Measurements from ENCODE around the gene KIF26A. TPM values are rescaled to one million over a fixed set of nuclear protein-coding genes. Genes with fewer than 3 reads are reported as not detected.
"Not testable (repeated sequence)": the region's sequence is repeated elsewhere in the genome, so short reads cannot be mapped to it uniquely, and the experiment has no call there.

The KIF26A gene
- total RNA-seq, 1 donor from 2014 or later, result 6.3 TPM

- H3K27ac ChIP-seq (ENCODE audit: low read depth, low read length), result no peak overlapping the region
- H3K27me3 ChIP-seq (ENCODE audit: control insufficient read depth in 3 of 3, insufficient read depth in 3 of 3, low read length in 3 of 3), result peaks cover 38 to 50% (median 45%) of the 10 kb centered on the region in 3 donors
- H3K9me3 ChIP-seq (ENCODE audit: control insufficient read depth in 3 of 3, low read length in 3 of 3), result no peaks in the 10 kb centered on the region
- H3K4me1 ChIP-seq (ENCODE audit: control insufficient read depth in 3 of 3, insufficient read depth in 3 of 3, low read length in 3 of 3), result peaks cover 0 to 2% (median 0%) of the 10 kb centered on the region in 3 donors
- no peaks in the 10 kb centered on the region for H3K36me3 ChIP-seq (ENCODE audit: control insufficient read depth in 3 of 3, insufficient read depth in 3 of 3, low read length in 3 of 3)
- no peak overlapping the region for H3K4me3 ChIP-seq (ENCODE audit: low read length in 3 of 3)
- H3K9ac ChIP-seq (ENCODE audit: low read depth in 1 of 3, low read length in 3 of 3), result no peak overlapping the region
These were observed 86.3 kb downstream of the KIF26A start for GRCh38 chr14:104224506-104225277.

- not testable (repeated sequence) for H3K4me1 ChIP-seq (ENCODE audit: control insufficient read depth in 3 of 3, insufficient read depth in 3 of 3, low read length in 3 of 3); H3K4me3 ChIP-seq (ENCODE audit: low read length in 3 of 3); H3K36me3 ChIP-seq (ENCODE audit: control insufficient read depth in 3 of 3, insufficient read depth in 3 of 3, low read length in 3 of 3); H3K27ac ChIP-seq (ENCODE audit: low read depth, low read length); H3K9ac ChIP-seq (ENCODE audit: low read depth in 1 of 3, low read length in 3 of 3); H3K9me3 ChIP-seq (ENCODE audit: control insufficient read depth in 3 of 3, low read length in 3 of 3)
- peaks cover 33 to 47% (median 38%) of the 10 kb centered on the region in 3 donors for H3K27me3 ChIP-seq (ENCODE audit: control insufficient read depth in 3 of 3, insufficient read depth in 3 of 3, low read length in 3 of 3)
These were observed 87.1 kb downstream of the KIF26A start for GRCh38 chr14:104225278-104226190.

DNA sequence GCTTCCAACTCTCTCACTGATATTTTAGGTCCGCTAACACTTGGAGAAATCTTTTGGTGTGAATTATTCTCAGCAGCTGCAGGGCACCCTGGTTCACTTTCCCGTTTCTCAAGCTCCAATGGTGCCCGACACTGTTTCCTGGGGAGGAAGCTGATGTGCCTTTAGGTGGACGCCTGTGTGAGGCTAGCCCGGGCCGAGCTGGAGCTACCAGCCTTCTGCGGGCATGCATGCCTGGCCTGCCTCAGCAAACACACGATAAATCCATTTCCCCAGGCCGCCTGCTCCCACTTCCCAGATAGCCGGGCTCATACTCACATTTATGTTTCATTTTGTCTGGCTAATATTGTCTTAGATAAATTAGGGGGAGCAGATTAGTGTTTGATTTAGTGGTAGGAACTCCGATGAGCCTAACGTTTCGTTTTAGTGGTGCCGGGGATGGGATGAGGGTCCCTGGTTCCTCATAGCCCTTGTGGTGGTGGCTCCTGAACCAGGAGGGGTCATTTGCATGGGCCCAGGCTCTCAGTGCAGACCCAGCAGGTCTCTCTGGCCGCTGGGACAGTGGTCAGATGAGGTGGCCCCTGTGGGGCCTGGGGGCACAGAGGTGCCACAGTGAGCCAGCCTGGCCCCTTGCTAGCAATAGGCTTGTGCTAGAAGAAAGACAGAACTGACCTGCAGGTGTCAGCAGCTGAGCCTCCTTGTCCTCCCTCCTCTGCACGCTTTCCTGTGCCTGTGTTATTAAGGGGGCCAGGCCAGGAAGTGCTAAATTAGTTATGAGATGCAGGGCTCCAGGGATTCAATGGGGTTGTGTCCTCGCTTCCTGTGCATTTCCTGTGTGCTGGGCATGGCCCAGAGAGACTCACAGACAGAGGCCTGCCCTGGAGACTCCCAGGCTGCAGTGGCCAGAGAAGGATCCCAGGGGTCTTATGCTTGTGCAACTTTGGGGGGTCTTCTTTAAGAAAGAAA, 88.3 kb downstream of the KIF26A start:
- Histone ChIP-seq H3K4me3 (ENCODE audit: low read length in 3 of 3) (no peak overlapping the region), H3K27me3 (ENCODE audit: control insufficient read depth in 3 of 3, insufficient read depth in 3 of 3, low read length in 3 of 3) (peaks cover 23 to 35% (median 27%) of the 10 kb centered on the region in 3 donors), H3K4me1 (ENCODE audit: control insufficient read depth in 3 of 3, insufficient read depth in 3 of 3, low read length in 3 of 3) (peaks cover 0 to 2% (median 0%) of the 10 kb centered on the region in 3 donors), H3K9ac (ENCODE audit: low read depth in 1 of 3, low read length in 3 of 3) (no peak overlapping the region), H3K9me3 (ENCODE audit: control insufficient read depth in 3 of 3, low read length in 3 of 3) (no peaks in the 10 kb centered on the region), H3K36me3 (ENCODE audit: control insufficient read depth in 3 of 3, insufficient read depth in 3 of 3, low read length in 3 of 3) (no peaks in the 10 kb centered on the region), H3K27ac (ENCODE audit: low read depth, low read length) (no peak overlapping the region)

DNA sequence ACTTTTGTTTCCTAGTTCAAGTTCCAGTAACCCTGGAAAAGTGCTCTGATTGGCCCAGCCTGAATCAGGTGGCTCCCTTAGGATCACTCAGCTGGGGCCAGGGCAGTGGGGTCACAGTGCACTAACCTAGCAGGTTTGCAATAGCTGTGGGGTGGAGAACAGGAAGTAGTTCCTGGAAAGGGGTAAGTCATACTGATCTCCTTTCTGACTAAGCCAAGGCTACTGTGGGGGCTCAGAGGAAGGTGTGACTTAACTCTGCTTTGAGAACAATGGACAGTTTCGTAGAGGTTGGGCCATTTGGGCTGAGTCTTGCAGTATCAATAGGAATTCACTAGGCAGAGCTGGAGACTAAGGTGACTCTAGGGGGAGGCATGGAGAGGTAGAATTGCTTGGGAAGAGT, 89.4 kb downstream of the KIF26A start:
- H3K9ac ChIP-seq (ENCODE audit: low read depth in 1 of 3, low read length in 3 of 3), result no peak overlapping the region
- H3K36me3 ChIP-seq (ENCODE audit: control insufficient read depth in 3 of 3, insufficient read depth in 3 of 3, low read length in 3 of 3), result no peaks in the 10 kb centered on the region
- H3K9me3 ChIP-seq (ENCODE audit: control insufficient read depth in 3 of 3, low read length in 3 of 3), result peaks cover 0 to 4% (median 3%) of the 10 kb centered on the region in 3 donors
- peaks cover 12 to 24% (median 18%) of the 10 kb centered on the region in 3 donors for H3K27me3 ChIP-seq (ENCODE audit: control insufficient read depth in 3 of 3, insufficient read depth in 3 of 3, low read length in 3 of 3)
- H3K4me3 ChIP-seq (ENCODE audit: low read length in 3 of 3), result no peak overlapping the region
- H3K4me1 ChIP-seq (ENCODE audit: control insufficient read depth in 3 of 3, insufficient read depth in 3 of 3, low read length in 3 of 3), result peaks cover 0 to 1% (median 0%) of the 10 kb centered on the region in 3 donors
- H3K27ac ChIP-seq (ENCODE audit: low read depth, low read length), result no peak overlapping the region

- Histone ChIP-seq H3K9ac (ENCODE audit: low read depth in 1 of 3, low read length in 3 of 3) (no peak overlapping the region), H3K4me1 (ENCODE audit: control insufficient read depth in 3 of 3, insufficient read depth in 3 of 3, low read length in 3 of 3) (no peaks in the 10 kb centered on the region), H3K9me3 (ENCODE audit: control insufficient read depth in 3 of 3, low read length in 3 of 3) (peaks cover 0 to 6% (median 3%) of the 10 kb centered on the region in 3 donors), H3K36me3 (ENCODE audit: control insufficient read depth in 3 of 3, insufficient read depth in 3 of 3, low read length in 3 of 3) (no peaks in the 10 kb centered on the region), H3K4me3 (ENCODE audit: low read length in 3 of 3) (no peak overlapping the region), H3K27ac (ENCODE audit: low read depth, low read length) (no peak overlapping the region), H3K27me3 (ENCODE audit: control insufficient read depth in 3 of 3, insufficient read depth in 3 of 3, low read length in 3 of 3) (peaks cover 11 to 21% (median 17%) of the 10 kb centered on the region in 3 donors)
These were observed 89.8 kb downstream of the KIF26A start for GRCh38 chr14:104228221-104228620.

- Histone ChIP-seq H3K9ac (ENCODE audit: low read depth in 1 of 3, low read length in 3 of 3) (no peak overlapping the region), H3K9me3 (ENCODE audit: control insufficient read depth in 3 of 3, low read length in 3 of 3) (peaks cover under 1 to 6% (median 3%) of the 10 kb centered on the region in 3 donors), H3K4me3 (ENCODE audit: low read length in 3 of 3) (no peak overlapping the region), H3K36me3 (ENCODE audit: control insufficient read depth in 3 of 3, insufficient read depth in 3 of 3, low read length in 3 of 3) (no peaks in the 10 kb centered on the region), H3K27me3 (ENCODE audit: control insufficient read depth in 3 of 3, insufficient read depth in 3 of 3, low read length in 3 of 3) (peaks cover 8 to 14% (median 10%) of the 10 kb centered on the region in 3 donors), H3K27ac (ENCODE audit: low read depth, low read length) (no peak overlapping the region), H3K4me1 (ENCODE audit: control insufficient read depth in 3 of 3, insufficient read depth in 3 of 3, low read length in 3 of 3) (no peaks in the 10 kb centered on the region)
These were observed 90.5 kb downstream of the KIF26A start for GRCh38 chr14:104228716-104229533.

DNA sequence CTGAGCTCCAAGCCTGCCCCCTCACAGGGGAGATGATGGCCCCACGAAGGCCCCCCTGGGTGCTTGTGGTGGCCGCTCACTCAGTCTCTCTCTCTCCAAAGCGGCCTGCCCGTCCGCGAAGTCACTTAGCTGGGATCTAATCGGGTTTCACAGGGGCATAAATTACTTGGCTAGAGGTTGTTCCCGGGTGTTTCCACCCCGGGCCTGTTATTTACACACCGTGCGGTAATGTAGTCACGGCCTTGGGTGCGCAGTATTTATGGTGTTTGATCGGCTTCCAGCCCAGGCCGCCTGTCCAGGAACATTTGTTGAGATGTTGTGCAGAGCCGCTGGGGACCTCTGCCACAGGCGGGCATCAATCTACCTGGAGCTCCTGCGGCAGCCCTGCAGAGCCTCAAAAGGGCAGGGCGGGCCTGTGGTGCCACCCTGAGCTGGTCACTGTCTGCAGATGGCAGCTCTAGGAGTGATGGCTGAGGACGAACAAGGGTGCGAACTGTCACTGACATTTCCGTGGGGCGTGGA, 91.2 kb downstream of the KIF26A start:
- H3K36me3 ChIP-seq (ENCODE audit: control insufficient read depth in 3 of 3, insufficient read depth in 3 of 3, low read length in 3 of 3), result no peaks in the 10 kb centered on the region
- no peaks in the 10 kb centered on the region for H3K4me1 ChIP-seq (ENCODE audit: control insufficient read depth in 3 of 3, insufficient read depth in 3 of 3, low read length in 3 of 3)
- H3K4me3 ChIP-seq (ENCODE audit: low read length in 3 of 3), result no peak overlapping the region
- H3K9me3 ChIP-seq (ENCODE audit: control insufficient read depth in 3 of 3, low read length in 3 of 3), result peaks cover 3 to 8% (median 6%) of the 10 kb centered on the region in 3 donors
- no peak overlapping the region for H3K27ac ChIP-seq (ENCODE audit: low read depth, low read length)
- H3K9ac ChIP-seq (ENCODE audit: low read depth in 1 of 3, low read length in 3 of 3), result no peak overlapping the region
- peaks cover 3 to 7% (median 3%) of the 10 kb centered on the region in 3 donors for H3K27me3 ChIP-seq (ENCODE audit: control insufficient read depth in 3 of 3, insufficient read depth in 3 of 3, low read length in 3 of 3)

- H3K27me3 ChIP-seq (ENCODE audit: control insufficient read depth in 3 of 3, insufficient read depth in 3 of 3, low read length in 3 of 3), result peaks cover 0 to 3% (median 0%) of the 10 kb centered on the region in 3 donors
- no peak overlapping the region for H3K27ac ChIP-seq (ENCODE audit: low read depth, low read length)
- H3K9ac ChIP-seq (ENCODE audit: low read depth in 1 of 3, low read length in 3 of 3), result no peak overlapping the region
- H3K4me3 ChIP-seq (ENCODE audit: low read length in 3 of 3), result no peak overlapping the region
- no peaks in the 10 kb centered on the region for H3K36me3 ChIP-seq (ENCODE audit: control insufficient read depth in 3 of 3, insufficient read depth in 3 of 3, low read length in 3 of 3)
- no peaks in the 10 kb centered on the region for H3K4me1 ChIP-seq (ENCODE audit: control insufficient read depth in 3 of 3, insufficient read depth in 3 of 3, low read length in 3 of 3)
- peaks cover 3 to 8% (median 6%) of the 10 kb centered on the region in 3 donors for H3K9me3 ChIP-seq (ENCODE audit: control insufficient read depth in 3 of 3, low read length in 3 of 3)
These were observed 91.9 kb downstream of the KIF26A start for GRCh38 chr14:104230119-104230815.
